NCI-H2227 treated with DMSO at 0.1 percent for 48 hours (cell line): Measurements from ENCODE around the gene RBM17.
"Not testable (repeated sequence)": the region's sequence is repeated elsewhere in the genome, so short reads cannot be mapped to it uniquely, and the experiment has no call there.

ENCODE experiments used
- DNase-seq: peaks from one replicate; lab custom pipeline; 2025; lab: John Stamatoyannopoulos, UW

RBM17 gene

DNA sequence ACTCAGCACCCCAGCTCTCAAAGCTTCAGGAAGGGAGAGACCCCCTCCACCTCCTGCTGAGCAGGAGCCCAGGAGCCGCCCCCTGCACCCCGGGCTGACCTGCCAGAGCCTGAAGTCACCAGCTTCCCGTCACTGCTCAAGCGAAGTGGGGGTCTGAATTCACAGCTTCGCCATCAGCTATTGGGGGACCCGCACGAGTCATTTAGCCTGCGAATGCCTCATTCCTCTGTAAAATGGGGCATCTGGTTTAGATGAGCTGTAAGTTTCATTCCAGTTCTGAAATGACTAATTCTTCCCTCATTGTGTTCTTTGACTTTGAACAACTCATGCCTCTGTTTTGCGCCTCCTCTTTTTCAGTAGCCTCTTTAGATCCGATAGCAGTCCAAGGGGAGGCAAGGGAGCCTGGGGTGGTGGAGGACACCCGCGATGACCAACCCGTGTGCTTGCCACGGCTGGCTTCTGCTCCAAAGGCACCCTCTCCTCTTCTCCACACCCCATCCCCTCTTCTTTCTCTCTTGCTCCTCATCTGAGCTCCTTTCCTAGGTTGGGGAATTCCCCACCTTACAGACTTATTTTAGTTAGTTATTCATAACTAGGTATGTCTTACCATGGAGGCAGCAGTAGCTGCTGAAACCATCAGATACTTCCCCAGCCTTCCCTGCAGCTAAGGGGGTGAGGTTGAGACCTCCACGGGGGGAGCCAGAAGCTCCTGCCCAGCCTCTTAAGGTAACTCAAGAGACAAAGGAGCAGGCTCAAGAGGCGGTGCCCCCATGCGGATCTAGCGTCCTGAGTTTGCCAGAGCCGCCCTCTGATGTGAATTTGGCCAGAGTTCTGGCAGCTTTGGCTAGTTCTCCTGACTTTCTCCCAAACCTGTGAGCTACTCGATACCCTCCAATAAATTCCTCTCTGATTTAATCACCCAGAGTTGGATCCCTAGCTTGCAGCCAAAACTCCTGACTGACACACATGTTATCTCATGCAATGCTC is 47.7 kb downstream of the RBM17 start:
- no peak for DNase-seq

DNA sequence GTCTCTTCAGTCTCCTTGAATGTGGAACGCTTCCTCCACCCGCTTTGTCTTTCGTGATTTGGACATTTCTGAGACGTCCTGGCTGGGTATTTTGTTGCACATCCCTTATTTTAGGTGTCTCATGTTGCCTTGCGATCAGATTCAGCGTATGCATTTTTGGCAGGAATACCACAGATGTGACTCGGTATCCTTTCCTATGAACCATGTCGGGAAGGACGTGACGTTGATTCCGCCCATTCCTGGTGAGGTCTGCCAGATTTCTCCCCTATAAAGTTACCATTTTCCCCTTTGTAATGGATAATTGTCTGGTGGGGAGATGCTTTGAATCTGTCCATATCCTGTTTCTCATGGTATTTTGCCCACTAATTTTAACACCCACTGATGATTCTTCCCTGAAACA is 49.6 kb downstream of the RBM17 start:
- DNase-seq: no peak

DNA sequence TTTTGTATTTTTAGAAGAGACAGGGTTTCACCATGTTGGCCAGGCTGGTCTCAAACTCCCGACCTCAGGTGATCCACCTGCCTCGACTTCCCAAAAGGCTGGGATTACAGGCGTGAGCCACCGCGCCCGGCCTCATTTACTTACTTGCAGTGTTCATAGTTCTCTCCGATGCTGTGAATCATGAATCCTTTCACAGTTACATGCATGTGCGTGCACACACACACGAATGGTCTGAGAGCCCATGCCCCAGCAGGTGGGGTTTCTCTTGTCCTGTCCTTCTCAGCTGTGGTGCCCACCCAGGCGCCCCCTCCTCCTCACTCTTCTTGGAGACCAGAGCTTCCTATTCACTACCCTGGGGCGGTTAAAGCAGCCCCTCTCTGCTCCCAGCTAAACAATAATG is 50.6 kb downstream of the RBM17 start:
- no peak for DNase-seq

DNA sequence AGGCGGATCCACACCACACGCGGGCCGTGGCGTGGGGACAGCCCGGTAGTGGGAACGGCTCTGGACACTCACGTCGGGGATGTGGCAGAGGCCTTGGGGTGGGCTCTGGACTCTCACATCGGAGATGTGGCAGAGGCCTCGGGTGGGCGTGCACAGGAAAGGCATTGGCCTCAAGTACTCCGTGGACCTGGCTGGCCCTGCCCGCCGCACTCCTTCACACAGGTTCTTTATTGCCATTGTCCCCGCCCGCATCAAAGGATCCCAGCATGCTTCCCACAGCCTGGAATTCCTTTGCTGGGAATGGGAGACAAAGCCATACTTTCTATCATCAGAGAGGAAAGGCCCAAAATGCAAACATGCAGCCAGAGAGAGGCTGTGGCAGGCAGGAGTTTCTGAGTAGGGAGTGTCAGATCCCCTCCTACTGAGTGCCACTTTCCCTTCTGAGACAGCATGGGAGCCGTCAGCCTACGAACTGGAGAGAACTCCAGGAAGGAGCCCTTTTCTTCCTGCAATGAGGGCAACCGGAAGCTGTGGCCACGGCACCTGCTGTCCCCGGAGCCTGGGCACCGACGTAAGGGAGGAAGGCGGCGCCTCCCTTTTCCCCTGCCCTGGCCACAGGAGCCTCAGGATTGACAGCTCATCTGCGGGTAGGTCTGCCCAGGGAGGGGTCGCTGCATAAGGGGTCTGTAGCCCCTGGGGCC is 51.5 kb downstream of the RBM17 start:
- DNase-seq: no peak

DNA sequence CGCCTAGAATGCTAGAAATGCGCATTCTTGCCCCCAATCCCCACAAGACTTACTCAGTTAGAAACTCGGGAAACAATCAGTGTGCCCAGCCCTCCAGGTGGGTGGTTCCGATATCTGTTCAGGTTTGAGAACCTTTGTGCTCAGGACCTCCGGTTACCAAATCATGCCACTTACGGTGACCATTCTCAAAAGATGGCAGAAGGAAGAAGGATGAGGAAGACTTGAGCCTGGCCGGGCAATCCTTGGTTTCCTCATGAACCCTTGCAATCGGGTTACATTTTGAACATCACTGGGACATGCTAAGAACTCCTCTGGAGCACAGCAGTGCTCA is 52.1 kb downstream of the RBM17 start:
- no peak for DNase-seq

DNA sequence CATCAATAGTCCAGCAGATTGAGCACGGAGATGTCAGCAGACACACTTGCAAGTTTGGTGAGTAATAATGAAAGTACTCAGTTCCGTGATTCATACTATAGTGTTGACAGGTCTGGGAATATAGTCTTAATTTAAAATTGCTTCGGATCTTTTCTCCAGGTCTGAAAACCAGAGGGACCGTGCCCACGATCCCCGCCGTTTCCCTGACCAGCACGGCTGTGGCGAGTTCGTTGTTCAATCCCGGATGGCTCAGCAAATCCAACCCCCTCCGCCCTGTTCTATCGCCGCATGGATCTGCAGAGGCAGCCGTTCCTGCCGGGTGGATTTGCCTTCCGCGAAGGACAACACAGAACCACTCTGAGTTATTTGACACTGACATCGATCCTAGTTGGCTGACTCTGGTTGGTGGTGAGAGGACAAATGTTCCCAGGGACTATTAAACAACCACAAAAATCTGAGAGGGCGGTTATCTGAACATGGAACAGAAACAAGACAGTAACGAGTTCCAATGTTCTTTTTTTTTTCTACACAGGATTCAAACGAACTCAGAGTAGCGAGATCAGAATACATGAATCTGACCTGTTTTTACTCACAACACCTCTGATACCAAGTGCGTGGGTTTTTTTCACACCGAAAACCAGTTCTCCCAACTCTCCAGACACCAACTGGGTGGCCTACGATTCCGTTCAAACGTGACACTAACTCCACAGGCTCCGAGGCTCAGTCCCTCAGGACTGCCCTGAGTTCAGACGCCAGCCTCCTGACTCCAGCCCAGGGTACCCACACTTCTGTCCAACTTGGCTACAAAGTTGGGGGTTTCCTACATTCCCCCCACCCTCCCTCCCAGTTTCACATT is 52.7 kb downstream of the RBM17 start:
- no peak for DNase-seq

DNA sequence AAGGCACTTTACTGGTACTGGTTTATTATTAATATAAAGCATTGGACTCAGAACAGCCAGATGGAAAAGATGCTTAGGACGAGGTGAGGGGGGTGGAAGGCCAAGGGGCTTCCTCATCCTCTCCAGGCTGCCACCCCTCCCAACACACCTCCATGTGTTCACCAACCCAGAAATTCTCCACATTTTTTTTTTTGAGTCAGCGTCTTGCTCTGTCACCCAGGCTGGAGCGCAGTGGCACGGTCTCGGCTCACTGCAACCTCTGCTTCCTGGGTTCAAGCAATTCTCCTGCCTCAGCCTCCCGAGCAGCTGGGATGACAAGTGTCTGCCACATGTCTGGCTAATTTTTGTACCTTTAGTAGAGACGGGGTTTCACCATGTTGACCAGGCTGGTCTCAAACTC is 53.4 kb downstream of the RBM17 start:
- DNase-seq: not testable (repeated sequence)

DNA sequence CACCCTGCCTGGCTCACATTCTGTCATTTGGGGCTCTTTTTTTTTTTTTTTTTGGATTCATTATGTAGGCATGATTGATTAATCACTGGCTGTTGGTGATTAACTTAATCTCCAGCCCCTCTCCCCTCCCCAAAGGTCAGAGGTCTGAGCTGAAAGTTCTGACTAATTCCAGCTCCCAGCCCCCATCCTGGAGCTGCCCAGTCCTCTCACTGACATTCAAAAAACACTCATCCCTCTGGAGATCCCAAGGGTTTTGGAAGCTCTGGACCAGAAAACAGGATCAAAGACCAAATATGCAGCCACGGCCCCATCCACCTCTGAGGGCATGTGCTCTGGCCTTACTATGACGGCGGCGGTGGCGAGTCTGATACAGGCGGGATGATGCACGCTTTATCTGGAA is 53.8 kb downstream of the RBM17 start:
- no peak for DNase-seq

DNA sequence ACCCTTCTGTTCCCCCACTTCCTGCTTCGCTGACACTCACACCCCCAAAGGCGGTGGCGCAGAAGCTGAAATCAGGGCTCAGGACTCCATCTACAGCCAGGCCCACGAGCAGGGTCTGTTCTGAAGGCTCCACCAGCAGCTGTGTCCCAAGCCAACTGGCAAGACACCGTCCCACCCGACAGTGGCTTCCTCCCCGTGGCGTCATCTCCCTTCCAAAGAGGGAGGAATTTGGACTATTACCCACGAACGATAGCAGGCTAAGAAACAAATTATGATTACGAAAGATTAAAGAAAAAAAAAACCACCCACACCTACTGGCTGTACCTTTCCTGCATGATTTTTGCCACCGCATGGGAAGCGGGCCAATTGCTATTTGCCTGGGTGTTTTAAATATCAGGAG is 54.3 kb downstream of the RBM17 start:
- no peak for DNase-seq

DNA sequence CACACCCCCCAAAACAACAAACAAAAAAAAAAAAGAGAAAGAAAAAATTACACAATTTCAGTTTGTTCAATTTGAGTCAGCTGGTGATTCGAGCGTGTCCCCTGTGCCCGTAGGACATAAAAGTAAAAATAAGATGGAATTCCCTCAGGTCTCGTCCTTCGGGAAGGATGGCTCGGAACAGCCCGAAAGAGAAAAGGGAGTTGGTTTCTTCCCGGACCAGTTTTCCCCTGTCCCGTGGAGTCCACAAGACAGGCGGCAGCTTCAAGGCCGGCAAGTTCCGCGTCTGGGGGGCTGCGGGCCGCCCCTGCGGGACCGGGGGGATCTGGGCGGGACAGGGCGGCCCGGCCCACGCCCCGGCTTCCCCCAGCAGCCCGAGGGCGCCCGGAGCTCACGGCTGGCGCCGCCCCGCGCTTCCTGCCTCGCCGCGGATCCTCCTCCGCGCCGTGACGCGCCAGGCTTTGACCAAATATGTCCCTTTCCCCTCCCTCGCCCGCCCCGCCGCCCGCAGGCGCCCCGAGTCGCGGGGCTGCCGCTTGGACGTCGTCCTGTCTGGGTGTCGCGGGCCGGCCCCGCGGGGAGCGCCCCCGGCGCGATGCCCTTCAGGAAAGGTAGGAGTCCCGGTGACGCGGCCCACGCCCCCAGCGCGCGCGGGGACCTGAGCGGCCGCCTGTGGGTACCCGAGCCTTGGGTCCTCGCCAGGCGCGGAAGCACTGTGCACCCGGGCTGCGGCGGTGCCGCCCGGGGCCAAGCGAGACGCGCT is 55.8 kb downstream of the RBM17 start:
- no peak for DNase-seq

DNA sequence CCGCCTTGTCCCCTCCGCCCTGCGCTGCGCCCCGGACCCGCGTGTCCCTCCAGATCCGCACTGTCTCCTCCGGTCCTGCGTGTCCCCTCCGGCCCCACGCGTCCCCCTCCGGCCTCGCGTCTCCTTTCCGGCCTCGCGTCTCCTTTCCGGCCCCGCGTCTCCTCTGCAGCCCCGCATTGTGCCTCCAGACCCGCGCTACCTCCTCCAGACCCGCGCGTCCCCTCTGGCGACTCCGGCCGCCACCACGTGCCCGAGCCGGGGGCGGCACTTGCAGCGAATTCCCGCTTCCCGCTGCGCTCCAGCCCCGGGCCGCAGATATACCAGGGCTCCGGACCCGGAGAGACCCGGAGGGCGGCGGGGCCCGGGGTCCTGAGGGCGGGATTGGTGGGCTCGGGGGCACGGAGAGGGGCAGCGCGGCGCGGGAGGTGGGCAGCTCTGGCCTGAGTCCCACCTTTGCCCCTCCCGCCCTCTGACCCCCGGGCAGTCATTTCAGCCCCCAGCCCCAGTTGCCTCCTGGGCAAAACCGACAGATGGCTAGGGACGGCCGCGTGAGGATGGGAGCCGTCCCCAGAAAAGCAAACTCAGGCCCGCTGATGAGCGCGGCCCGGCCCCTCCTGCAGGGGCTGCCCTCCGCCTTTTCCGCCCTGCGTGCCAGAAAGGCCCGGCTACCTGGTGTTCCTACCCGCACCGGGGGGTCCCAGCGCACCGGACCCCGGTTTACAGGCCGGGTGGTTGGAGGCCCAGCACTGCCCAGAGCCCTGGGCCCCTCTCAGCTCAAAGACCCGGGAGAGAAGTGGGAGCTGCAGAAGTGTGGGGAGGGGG is 56.5 kb downstream of the RBM17 start:
- no peak for DNase-seq

DNA sequence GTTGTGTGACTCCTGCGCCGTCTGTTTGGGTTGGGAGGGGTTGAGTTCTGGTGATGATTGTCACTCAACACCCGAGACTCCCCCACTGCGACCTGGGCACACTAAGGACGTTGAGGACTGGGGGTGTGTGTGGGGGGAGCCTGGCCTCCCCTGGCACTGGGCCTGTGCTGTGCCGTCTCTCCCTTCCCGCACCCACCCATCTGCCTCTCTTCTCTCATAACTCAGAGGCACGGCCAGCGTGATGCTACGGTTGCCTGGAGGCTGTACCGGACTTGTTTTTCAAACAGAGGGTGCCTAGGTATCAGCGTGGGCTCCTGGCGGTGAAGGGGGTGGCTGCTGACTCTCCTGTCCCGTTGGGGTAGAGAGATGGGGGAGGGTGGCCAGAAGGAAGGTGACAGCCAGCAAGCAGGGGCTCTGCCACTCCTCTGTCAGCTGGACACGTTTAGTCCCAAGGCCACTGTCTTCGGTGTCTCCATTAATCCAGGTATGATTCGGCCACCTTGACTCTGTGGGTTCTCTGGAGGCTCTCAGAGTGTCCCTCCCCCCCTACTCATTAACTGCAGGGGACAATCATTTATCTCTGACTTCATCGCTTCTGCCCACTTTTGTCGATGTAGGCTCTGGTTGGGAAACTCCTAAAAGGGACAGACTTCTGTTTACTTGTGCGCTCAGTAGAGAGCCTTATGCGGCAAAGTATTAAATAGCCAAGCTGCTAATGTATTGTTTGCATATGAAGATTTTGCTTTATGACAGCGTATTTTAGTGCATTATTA is 57.4 kb downstream of the RBM17 start:
- DNase-seq: no peak

DNA sequence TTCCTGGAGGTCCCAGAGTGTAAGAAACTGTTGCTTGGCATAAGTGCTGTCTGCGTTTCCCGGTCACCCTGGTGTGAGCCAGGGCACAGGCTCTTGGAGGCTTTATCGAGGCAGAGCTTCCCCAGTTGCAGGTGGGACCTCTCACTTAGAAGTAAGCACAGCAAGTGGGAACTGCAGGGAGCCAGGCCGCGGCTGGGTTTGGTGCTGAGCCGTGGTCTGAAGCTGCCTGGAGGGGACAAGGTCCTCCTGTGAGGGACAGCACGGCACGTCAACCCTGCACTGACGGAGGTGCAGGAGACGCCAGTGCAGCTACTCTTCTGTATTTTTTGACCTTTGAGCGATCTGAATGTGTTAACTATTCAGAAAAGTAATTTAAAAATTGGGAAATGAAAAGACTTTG is 58.1 kb downstream of the RBM17 start:
- DNase-seq: no peak

DNA sequence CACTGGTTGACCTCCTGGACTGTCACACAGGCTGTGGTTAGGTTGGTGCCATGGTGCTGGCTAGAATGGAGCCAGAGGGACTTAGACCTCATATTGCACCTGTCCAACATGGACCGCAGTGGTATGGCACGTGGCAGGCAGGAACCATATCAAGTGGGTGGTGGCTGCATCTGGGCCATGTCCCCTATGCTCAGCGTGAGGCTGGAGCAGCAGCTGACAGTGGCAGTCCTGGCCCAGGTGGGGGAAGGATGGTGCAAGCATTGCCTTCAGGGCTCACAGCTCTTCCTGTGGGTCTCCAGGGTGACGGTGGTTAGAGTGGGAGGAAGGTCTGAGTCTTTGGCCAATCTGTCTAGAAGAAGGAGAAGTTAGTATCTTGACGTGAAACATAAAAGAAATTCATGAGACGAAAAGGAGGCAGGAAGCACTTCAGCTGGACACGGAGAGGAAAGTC is 59.4 kb downstream of the RBM17 start:
- DNase-seq: no peak

DNA sequence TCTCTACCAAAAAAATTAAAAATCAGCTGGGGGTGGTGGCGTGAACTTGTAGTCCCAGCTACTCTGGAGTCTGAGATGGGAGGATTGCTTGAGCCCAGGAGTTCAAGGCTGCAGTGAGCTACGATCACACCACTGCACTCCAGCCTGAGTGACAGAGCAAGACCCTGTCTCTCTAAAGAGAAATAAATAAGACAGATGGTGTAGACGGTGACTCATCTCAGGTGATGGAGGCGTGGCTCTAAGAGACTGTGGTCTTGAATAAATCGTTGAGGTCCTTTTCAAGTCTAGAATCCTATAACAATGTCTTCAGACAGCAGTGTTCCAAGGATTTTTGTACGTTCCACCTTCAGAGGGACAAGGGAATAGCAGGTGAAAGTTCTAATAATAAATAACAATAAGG is 60.1 kb downstream of the RBM17 start:
- DNase-seq: no peak

DNA sequence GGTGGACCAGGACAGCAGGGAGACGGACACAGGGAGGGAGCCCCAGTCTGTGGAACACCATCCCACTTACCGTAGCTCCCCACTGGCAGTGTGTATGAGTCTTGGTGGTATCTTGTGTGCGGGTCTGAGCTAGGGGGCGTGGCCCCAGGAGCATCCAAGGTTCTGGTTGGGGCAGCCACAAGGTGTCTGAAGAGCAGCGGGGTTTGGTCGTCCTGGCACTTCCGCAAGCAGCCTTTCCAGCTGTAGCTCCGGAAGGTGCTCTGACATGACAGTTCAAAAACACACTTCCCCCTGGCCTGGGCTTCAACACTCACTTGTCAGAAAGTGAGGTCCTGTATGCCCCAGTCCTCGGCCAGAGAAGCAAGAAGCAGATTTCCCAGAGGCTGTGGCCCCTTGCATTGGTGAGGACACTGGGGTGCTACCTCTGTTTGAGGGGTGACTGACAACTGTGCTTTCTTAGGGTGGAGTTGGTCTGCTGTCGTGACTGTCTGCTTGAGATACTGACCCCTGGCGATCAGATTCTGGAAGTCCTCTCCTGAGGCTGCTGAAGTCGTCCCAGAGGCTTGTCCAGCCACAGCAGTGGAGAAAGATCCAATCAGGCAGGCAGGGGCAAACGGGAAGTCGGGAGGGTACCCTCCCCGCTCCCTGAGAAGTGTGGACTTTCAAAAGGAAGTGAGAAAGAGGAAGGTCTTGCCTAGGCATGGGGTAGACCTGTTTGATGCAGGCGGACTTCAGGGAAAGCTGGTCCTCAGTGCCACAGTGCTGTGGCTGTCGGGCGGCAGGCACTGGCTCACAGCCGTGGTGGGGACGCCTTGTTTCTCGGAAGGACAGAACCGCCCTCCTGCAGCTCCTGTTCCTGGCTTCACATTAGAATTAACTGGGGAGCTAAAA is 62.5 kb downstream of the RBM17 start:
- peak; percentile 36 for DNase-seq

DNA sequence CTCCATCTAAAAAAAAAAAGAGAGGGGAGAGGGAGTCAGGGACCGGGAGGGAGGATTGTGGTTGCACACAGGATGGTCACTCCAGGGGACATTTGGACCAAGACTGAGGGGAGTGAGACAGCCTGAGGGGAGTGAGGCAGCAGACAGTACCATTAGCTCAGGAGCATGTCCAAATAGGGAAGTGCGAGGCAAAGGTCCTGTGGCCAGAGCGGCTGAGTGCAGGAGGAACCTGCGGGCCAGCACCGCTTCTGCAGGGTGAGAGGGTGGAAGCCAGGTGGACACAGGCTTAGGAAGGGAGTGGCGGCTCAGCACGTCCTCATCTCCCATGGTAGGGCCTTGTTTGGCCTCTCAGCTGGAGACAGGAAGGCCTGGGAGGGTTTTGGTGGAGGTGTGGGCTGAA is 65.0 kb downstream of the RBM17 start:
- DNase-seq: no peak

DNA sequence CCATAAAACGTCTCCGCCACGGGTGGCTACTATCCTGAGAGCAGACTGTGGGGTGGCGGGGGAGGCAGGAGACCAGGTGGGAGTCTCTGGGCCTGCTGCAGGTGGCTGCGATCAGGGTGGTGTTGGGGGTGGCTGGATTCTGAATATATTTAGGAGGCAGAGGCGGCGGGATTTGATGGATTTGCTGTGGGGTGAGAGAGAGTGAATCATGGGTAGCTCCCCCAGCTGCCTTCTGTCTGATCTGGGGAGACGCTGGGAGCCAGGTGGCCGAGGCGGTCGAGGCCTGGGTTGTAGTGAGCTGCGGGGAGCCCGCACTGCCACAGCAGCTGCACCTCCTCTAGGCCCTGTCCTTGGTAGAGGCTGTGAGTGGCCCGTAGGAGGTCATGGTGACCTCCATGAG is 65.7 kb downstream of the RBM17 start:
- DNase-seq: no peak

DNA sequence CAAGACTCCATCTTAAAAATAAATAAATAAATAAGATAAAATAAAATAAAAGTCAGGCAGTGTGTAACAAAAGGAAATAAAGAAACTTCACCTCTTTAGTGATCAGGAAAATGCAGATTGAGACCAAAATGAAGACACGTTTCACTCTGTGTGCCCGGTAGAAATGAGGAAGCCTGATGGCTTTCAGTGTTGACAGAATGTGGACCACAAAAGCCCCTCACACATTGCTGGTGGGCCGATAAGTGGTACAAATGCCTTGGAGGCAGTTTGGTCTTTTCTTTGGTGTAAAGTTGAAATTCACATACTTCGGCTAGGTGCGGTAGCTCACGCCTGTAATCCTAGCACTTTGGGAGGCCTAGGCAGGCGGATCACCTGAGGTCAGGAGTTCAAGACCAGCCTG is 69.4 kb downstream of the RBM17 start:
- DNase-seq: no peak
